ENCODE measurements around the gene IQGAP2. TPM values are rescaled to one million over a fixed set of nuclear protein-coding genes. Genes with fewer than 3 reads are reported as not detected.

The IQGAP2 gene
- total RNA-seq, 1 experiment from 2014 or later: 0.17 TPM

GRCh38 chr5:76477571-76477970 lies 74.5 kb downstream of the IQGAP2 start:
- DNase-seq (ENCODE audit: low read depth): no peak

DNA sequence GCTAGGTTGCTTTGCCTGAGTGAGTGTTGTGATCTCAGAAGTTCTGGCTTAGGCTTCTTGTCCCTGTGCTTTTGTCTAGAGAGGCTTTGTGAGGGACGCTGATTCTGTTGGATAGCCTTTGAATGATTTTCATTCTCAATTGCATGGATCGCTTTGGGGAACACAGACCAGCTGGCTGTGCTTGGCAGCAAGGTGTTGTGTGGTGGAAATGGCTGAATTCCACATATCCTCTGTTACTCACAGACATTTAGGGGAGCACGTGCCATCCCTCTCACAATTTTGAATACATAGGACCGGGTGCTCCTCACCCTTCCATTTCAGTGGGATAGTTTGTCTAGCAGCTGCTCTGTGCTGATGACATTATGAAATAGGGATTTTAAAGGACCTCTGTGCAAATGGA lies 76.2 kb downstream of the IQGAP2 start:
- DNase-seq (ENCODE audit: low read depth): no peak

DNA sequence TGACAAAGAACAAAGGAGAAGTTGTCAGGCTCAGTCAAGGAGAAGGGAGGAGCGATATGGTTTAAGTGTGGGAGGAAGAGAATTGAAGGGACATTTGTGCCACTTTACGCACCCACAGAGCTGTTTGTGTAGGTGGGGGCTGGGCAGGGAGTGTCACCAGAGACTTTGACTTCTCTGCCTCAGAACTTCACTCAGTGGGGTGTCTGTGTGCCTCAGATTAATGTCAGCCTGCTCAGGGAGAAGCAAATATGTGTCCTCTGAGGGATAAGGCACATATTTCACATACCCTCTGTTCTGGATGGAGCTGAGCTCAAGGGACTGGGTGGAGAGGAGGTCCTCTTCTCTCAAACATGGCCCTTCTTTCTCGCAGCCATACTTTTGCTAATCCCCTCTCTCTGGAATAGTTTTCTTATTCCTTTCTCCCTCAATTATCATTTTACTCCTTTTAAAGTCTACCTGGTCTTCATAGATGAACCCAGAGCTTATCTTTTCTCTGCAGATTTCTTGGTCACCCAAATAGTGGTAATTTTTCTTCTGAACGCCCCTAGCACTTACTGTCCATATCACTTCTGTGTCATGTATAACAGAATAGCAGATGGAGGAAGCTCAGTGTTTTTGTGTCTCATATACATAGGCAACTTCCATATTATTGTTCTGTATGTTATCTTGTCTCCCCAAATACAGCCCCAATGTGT lies 77.0 kb downstream of the IQGAP2 start:
- DNase-seq (ENCODE audit: low read depth): no peak

GRCh38 chr5:76482984-76483383 lies 79.9 kb downstream of the IQGAP2 start:
- DNase-seq (ENCODE audit: low read depth): no peak

GRCh38 chr5:76483433-76483832 lies 80.3 kb downstream of the IQGAP2 start:
- no peak for DNase-seq (ENCODE audit: low read depth)

- no peak for DNase-seq (ENCODE audit: low read depth)
These were observed 80.8 kb downstream of the IQGAP2 start for GRCh38 chr5:76483881-76484280.

DNA sequence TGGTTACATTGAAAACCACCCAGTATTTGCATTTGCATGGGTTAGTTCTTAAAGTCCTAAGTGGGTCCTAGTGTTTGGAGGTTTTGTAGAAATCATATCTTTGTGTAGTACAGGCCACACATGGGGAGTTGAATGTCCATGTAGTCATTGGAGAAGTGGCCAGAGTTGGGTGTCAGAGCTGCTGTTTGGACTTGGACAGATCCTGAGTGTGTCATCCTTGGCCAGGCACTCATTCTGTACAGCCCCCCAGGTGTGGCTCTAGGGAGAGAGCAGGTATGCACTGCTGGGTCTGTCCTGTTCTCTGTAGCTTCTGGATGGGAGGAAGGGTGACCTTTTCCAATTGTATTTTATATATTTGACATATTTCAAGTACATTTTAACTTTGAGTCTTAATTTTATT lies 82.4 kb downstream of the IQGAP2 start:
- DNase-seq (ENCODE audit: low read depth): no peak

DNA sequence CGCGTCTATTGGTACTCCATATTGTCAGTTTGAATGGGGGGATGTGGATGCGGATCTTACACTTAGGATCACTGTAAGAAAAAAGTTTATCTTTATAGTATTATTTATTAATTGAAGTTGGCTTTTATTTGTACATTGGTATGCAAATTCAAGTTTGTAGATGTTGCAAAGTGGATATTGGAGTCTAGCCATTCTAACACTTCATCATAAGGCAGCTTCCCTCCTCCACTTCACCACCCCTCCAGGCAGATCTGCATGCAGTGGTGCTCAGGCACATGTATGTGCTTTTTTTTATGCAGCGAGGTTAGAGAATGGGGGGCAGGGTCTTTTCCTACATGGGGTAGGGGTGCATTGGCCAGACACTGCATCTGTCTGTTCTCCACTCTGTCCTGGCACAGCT lies 84.3 kb downstream of the IQGAP2 start:
- no peak for DNase-seq (ENCODE audit: low read depth)

DNA sequence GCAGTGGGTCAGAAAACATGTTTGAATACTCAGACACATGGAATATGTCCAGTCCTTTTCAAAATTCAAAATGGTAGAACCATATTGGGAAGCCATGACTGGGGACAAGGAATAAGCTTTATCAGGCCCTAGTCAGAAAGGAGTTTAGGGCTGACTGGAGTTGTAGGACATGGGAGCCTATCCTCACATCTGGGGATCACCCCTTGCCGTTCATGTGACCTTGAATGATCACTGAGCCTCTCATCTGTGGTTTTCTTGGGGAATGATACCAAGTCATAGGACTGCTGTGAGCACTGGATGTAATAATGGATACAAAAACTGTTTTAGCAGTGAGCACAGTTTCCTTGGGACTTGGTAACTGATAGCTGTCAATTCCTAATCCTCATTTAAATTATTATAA lies 84.7 kb downstream of the IQGAP2 start:
- no peak for DNase-seq (ENCODE audit: low read depth)

- DNase-seq (ENCODE audit: low read depth): no peak
These were observed 85.9 kb downstream of the IQGAP2 start for GRCh38 chr5:76488969-76489368.

DNA sequence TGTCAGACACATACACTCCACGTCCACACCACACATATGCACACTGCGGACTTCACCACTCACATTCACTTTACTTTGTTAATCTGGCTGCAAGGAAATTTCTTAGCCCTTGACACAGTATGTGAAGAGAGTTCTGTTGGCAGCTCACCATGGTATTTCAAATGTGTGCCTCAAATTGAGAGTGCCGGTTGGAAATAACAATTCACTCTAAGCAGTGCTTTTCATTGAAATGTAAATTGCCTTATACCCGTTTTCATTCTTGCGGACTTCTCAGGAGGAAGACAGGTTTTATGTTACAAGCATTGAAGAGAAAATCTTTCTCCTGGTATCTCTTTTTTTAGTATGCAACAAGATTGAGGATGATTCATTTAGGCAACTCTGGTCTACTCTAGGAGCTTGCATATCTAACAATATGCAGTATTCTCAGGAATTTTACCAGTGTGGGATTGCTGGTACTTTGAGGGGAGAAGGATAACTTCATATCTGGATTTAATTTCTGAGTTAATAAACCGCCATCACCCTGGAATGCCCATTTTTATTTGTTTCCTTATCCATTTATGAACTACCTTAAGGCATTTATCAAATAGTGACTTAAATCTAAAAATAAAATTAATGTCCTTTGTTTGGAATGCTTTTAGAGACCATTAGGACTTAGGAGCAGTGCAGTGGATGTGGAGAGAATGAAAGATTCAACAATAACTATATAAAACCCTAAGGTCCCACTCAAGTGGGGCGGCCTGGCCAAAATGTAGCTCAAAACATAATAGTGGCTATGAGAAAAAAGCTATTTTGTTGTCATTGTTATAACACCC lies 87.0 kb downstream of the IQGAP2 start:
- no peak for DNase-seq (ENCODE audit: low read depth)

- no peak for DNase-seq (ENCODE audit: low read depth)
These were observed 87.9 kb downstream of the IQGAP2 start for GRCh38 chr5:76490960-76491359.

DNA sequence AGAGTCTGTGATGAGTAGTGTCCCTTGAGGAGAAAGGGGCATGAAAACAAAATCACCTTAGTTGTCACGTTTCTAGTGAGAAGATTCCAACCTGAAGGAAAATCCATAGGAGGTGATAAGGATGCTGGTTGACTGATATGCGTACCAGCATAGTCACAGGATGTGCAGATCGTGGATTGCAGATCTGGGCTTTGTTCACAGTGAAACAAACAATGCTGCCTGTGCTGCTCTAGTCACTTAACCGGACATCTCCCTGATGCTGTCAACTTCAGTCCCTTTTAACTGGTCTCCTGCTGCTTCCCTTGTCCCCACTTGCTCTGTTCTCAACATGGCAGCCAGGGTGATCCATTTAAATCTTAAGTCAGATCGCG lies 89.7 kb downstream of the IQGAP2 start:
- DNase-seq (ENCODE audit: low read depth): no peak

DNA sequence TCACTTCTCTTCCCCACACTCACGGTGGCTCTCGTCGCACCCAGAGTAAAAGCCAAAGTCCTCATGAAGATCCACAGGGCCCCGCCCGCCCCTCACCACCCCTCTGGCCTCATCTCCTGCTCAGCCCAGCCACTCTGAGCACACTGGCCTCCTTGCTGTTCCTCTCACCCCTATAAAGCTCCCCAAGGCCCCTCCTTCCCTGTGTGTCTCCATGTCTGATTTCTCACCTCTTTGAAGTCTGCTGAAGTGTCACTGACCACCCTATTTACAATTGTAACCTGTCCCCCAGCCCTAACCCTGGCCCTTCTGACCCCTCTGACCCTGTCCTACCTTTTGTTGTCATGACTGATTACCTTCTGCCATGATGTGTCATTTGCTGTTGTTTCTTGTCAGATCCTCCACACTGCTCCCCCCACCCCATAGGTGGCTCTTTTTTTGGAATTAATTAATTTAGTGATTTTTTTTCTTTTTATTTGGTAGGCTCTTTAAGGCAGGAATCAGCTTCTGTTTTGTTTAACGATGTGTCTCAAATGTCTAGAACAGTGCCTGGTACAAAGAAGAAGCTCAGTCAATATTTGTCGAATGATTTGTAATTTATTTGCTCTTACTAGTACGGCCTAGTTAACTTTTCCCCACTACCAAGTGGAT lies 90.2 kb downstream of the IQGAP2 start:
- DNase-seq (ENCODE audit: low read depth): no peak

GRCh38 chr5:76494201-76494600 lies 91.1 kb downstream of the IQGAP2 start:
- DNase-seq (ENCODE audit: low read depth): no peak

DNA sequence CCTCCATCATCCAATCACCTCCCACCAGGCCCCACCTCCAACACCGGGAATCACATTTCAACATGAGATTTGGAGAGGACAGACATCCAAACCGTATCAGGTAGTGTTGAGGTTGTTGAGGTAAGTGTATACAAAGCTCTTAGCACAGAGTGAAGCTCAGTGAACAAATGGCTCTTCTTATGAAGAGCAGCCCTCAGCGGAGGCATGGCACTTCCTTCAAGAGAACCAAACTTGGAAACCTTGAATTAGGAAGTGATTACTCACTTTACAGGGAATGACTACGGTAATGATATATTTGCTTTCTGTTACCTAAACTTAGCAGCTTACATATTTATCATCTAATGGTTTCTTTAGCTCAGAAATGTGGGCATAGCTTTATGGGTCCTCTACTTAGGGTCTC lies 92.8 kb downstream of the IQGAP2 start:
- no peak for DNase-seq (ENCODE audit: low read depth)

GRCh38 chr5:76497065-76497460 lies 94.0 kb downstream of the IQGAP2 start:
- DNase-seq (ENCODE audit: low read depth): no peak

DNA sequence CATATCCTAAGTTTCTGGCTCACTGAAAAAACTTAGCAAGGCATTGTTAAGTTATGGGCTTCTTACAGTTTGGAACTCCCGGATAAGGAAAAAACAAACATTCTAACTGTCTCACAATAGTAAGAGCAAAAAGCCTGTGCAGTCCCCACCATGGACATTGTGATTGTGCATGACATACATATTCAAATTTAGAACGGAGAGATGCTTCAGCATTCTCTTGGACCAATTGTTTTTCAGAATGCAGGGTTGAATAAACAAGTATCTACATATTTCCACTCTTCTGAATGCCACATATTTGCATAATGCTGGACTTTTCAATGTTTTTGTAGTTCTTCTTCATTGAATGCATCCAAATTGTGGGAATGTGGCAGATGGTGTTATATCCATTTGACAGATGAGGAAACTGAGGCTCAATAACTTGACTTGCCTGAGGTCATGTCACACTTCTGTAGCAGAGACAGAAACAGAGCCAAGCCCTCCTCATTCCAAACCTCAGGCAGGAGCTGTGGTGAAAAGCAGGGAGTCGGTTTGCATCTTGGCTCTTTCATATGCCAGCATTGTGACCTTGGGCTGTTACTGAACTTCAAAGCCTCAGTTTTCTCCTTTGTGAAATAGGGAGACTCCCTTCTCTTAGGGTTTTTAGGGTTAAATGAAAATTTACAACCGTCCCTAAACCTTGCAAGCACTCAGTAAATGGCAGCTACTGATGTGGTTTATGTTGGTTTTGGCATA lies 95.1 kb downstream of the IQGAP2 start:
- no peak for DNase-seq (ENCODE audit: low read depth)

DNA sequence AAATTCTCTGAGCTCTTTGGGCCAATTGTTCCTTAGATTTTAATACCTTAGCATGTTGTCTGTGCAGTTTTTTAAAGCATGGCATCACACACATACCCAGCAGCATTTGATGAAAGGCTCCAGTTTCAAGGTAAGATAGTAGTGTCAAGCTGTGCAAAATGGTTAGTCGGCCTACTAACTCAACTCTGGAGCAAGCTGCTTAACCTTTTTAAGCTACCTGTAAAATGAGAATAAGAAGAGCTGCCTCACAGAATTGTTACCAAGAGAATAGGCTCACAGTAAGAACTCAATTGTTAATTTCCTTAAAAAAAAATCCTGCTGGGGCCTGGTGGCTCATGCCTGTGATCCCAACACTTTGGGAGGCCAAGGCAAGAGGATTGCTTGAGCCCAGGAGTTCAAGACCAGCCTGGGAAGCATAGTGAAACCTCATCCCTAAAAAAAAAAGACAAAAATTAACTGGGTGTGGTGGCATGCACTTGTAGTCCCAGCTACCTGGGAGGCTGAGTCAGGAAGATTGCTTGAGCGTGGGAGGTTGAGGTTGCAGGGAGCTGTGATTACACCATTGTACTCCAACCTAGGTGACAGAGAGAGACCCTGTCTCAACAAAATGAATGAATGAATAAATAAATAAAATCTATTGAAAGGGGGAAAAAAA lies 96.5 kb downstream of the IQGAP2 start:
- DNase-seq (ENCODE audit: low read depth): no peak

GRCh38 chr5:76500633-76501393 lies 97.7 kb downstream of the IQGAP2 start:
- peak; percentile 18 for DNase-seq (ENCODE audit: low read depth)

DNA sequence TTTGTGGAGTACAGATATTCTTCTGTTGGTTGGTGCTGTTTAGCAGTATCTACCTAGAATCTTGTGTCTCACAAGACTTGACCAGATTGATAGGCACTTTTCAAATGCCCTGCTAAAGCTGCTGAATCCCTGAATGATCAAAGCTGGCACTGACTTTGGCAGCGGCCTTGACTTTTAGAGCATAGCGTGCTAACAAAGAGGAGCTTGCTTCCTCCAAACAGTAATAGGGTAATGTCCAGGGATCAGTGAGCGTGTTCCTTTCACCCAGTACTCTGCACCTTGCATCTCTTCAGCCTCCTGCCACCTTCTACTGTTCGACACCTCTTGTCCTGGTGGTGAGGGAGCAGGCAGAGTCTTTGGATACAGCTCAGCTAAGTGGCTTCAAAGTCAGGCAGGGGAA lies 100.8 kb downstream of the IQGAP2 start:
- no peak for DNase-seq (ENCODE audit: low read depth)
